Hepatocyte (in vitro differentiated cells): ENCODE data around the gene EPHA1. TPM values are rescaled to one million over a fixed set of nuclear protein-coding genes. Genes with fewer than 3 reads are reported as not detected.

Source experiments
- DNase-seq: peaks from one replicate; pipeline ENCODE4 v3.0.0-alpha.2; 2016; ENCODE audit warnings: low spot score
- H2AFZ ChIP-seq: fragments of 200-600 bp; sonication (generic); 2 replicates; pipeline ENCODE4 v1.6.0; 2016; ENCODE audit warnings: antibody characterized with exemption, mild to moderate bottlenecking
- H3K27ac ChIP-seq: fragments of 200-600 bp; sonication (generic); 2 replicates; pipeline ENCODE4 v1.5.1; 2016; ENCODE audit warnings: mild to moderate bottlenecking
- H3K27me3 ChIP-seq: fragments of 200-600 bp; sonication (generic); 2 replicates; pipeline ENCODE4 v1.6.1; 2016
- H3K36me3 ChIP-seq: fragments of 200-600 bp; sonication (generic); replicated peaks from 2 replicates; pipeline ENCODE4 v1.5.1; 2016; ENCODE audit warnings: low read depth; ENCODE audit not compliant: insufficient read depth
- H3K4me1 ChIP-seq: fragments of 200-600 bp; sonication (generic); 2 replicates; pipeline ENCODE4 v1.5.1; 2016; ENCODE audit warnings: mild to moderate bottlenecking, moderate library complexity; ENCODE audit not compliant: insufficient read depth
- H3K4me2 ChIP-seq: fragments of 200-600 bp; sonication (generic); 2 replicates; pipeline ENCODE4 v1.6.0; 2016
- H3K4me3 ChIP-seq: fragments of 200-600 bp; sonication (generic); 2 replicates; pipeline ENCODE4 v1.5.1; 2016; ENCODE audit warnings: mild to moderate bottlenecking
- H3K79me2 ChIP-seq: fragments of 200-600 bp; sonication (generic); 2 replicates; pipeline ENCODE4 v1.6.0; 2017; ENCODE audit warnings: mild to moderate bottlenecking
- H3K9me2 ChIP-seq: fragments of 200-600 bp; sonication (generic); replicated peaks from 2 replicates; pipeline ENCODE4 v1.6.0; 2017; ENCODE audit warnings: mild to moderate bottlenecking; ENCODE audit not compliant: insufficient read depth
- H3K9me3 ChIP-seq: fragments of 200-600 bp; sonication (generic); 2 replicates; pipeline ENCODE4 v1.5.1; 2016; ENCODE audit warnings: low read depth, mild to moderate bottlenecking
- H4K20me1 ChIP-seq: fragments of 200-600 bp; sonication (generic); 2 replicates; pipeline ENCODE4 v1.6.0; 2016; ENCODE audit warnings: mild to moderate bottlenecking; ENCODE audit not compliant: insufficient read depth, poor library complexity, severe bottlenecking
- CTCF ChIP-seq: fragments of 200-600 bp; sonication (generic); IDR thresholded peaks from 2 replicates; pipeline ENCODE4 v1.5.1; 2016; ENCODE audit warnings: antibody characterized with exemption, mild to moderate bottlenecking; ENCODE audit not compliant: poor library complexity
- EZH2 ChIP-seq: fragments of 200-600 bp; sonication (generic); IDR thresholded peaks from 2 replicates; pipeline ENCODE4 v1.6.1; 2016; ENCODE audit warnings: antibody characterized with exemption, mild to moderate bottlenecking, borderline replicate concordance
- EZH2phosphoT487 ChIP-seq: fragments of 200-600 bp; sonication (generic); IDR thresholded peaks from one replicate; pipeline ENCODE4 v1.6.1; 2018; ENCODE audit warnings: antibody characterized with exemption, mild to moderate bottlenecking, low read depth, moderate library complexity; ENCODE audit not compliant: unreplicated experiment, severe bottlenecking
- WGBS: methylation state at CpG from one replicate; pipeline ENCODE4 v1.1.6; 2016; ENCODE audit warnings: low lambda C conversion rate; ENCODE audit errors: missing lambda C conversion rate; 5-methylcytosine and 5-hydroxymethylcytosine counted together
- polyA plus RNA-seq: library from polyadenylated mRNA; unstranded; fragments of >200 nt; fragmentation: Nextera tagmentation; extraction: Ambion mirVana; gene quantifications from 2 replicates; pipeline ENCODE4 v1.2.1, GENCODE V29; 2016
- total RNA-seq: library from RNA; depleted of rRNA; stranded (reverse); fragments of >200 nt; gene quantifications from 2 replicates; pipeline ENCODE4 v1.2.3, GENCODE V29; 2014

EPHA1 gene
- total and polyA plus RNA-seq, 2 experiments from 2014 or later: 34.2 to 42.9 TPM

GRCh38 chr7:143358626-143359025 is 50.0 kb downstream of the EPHA1 start:
- H2AFZ ChIP-seq: no peak overlapping the region
- no peak overlapping the region for H3K4me3 ChIP-seq
- H3K27ac ChIP-seq: no peak overlapping the region
- WGBS: 93% methylated on average over 12 of the region's 12 CpGs
- TF ChIP-seq EZH2 (no peak), CTCF (no peak), EZH2phosphoT487 (no peak)
- DNase-seq: no peak
- H3K27me3 ChIP-seq: peaks cover 44% of the 10 kb centered on the region
- no peaks in the 10 kb centered on the region for H3K9me2 ChIP-seq
- H3K4me2 ChIP-seq: no peak overlapping the region
- H3K9me3 ChIP-seq: no peaks in the 10 kb centered on the region
- no peaks in the 10 kb centered on the region for H3K79me2 ChIP-seq
- no peaks in the 10 kb centered on the region for H3K36me3 ChIP-seq
- H3K4me1 ChIP-seq: peaks cover 5% of the 10 kb centered on the region
- H4K20me1 ChIP-seq: no peaks in the 10 kb centered on the region

DNA sequence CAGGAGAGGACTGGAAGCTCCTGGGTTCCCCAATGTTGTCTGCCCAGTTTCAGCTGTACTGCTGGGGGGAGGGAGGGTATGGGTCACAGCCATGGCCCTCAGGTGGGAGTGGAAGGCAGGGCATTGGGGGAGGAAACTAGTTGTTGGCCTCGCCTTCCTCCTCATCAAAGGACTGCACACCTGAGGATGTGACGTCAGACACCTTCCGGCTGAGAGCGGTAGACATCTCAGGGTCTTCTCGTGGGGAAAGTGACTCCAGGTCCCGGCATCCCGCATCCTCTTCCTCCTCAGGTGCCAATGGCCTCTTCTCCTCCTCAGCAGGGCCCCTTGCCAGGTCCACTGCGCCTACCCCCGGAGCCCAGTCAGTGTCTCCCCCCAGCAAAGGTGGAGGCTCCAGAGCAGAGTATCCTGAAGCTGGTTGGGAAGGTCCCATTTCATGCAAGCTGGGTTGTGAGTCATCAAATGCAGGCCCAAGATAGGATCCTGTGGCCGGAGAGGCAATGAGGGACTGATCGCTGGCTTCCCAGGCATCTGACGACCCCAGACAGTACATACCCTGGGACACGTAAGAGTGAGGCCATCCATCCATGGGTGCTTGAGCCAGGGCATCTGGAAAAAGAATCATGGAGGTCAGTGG is 52.1 kb downstream of the EPHA1 start:
- no peaks in the 10 kb centered on the region for H3K9me2 ChIP-seq
- no peak overlapping the region for H3K27ac ChIP-seq
- no peak for DNase-seq
- TF ChIP-seq CTCF (no peak), EZH2 (no peak), EZH2phosphoT487 (no peak)
- H3K4me3 ChIP-seq: no peak overlapping the region
- no peak overlapping the region for H2AFZ ChIP-seq
- no peaks in the 10 kb centered on the region for H3K36me3 ChIP-seq
- no peaks in the 10 kb centered on the region for H3K79me2 ChIP-seq
- H3K9me3 ChIP-seq: no peaks in the 10 kb centered on the region
- no peak overlapping the region for H3K4me2 ChIP-seq
- WGBS: 95% methylated on average over 12 of the region's 13 CpGs
- H3K27me3 ChIP-seq: peaks cover 27% of the 10 kb centered on the region
- H4K20me1 ChIP-seq: no peaks in the 10 kb centered on the region
- H3K4me1 ChIP-seq: no peaks in the 10 kb centered on the region

DNA sequence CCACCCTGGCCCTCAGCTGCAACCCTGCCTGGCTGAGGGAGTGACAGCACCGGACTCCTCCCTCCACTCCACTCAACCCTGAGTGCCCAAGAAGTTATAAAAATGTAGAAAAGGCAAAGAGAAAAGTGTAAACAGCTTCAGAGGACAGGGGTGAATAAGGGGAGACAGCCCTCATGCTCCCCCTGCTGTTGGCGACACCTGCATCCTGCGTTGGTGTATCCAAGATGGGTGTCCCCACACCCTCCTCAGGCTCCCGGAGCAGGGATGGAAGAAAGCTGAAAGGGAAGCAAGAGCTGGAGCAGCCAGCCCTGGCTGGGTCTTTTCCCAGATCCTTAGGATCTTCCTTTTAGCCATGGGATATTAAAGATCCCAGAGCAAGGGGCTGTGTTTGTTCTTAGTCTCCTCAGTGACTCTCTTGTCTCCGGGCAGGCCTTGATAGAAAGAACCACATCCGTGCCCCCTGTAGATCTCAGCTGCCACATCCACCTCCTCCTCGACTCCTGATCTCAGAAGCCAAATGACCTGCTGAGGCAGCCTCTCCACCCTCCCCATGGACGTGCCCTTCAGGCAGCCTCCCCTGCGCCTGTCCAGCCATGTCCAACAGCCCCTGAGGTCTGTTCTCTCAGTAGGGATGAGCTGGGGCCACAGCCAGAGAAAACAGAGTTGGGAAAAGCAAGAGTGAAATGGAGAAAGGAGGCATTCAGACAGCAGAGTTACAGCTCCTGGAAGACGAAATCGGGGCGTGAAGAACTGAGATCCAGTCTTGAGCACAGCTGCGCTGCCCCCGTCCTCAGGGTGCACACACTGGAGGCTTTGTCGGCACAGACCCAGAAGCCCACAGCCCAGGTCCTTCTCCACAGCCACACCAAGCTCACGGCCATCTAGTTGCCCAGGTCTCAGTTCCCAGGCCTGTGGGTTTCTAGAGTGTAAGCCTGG is 52.9 kb downstream of the EPHA1 start:
- Histone ChIP-seq H2AFZ (no peak overlapping the region), H4K20me1 (no peaks in the 10 kb centered on the region), H3K27me3 (peaks cover 19% of the 10 kb centered on the region), H3K79me2 (no peaks in the 10 kb centered on the region), H3K4me2 (no peak overlapping the region), H3K4me1 (no peaks in the 10 kb centered on the region), H3K36me3 (no peaks in the 10 kb centered on the region), H3K4me3 (no peak overlapping the region), H3K27ac (no peak overlapping the region), H3K9me2 (no peaks in the 10 kb centered on the region), H3K9me3 (no peaks in the 10 kb centered on the region)
- DNase-seq: no peak
- TF ChIP-seq EZH2phosphoT487: no peak
- TF ChIP-seq EZH2: no peak
- TF ChIP-seq CTCF: no peak
- 91% methylated on average over 16 of the region's 16 CpGs for WGBS
